Parathyroid adenoma (tissue), 2 donors: ENCODE measurements around the gene LANCL1.
"Not testable (repeated sequence)": the region's sequence is repeated elsewhere in the genome, so short reads cannot be mapped to it uniquely, and the experiment has no call there.

Source experiments
- H2AFZ ChIP-seq: fragments of 300-600 bp; sonication (generic); one replicate; pipeline ENCODE4 v1.7.0; 2017; ENCODE audit warnings: antibody characterized with exemption, mild to moderate bottlenecking
- H3K27ac ChIP-seq: fragments of 300-600 bp; sonication (generic); one replicate; pipeline ENCODE4 v1.7.0; 2017
- H3K27me3 ChIP-seq: fragments of 300-600 bp; sonication (generic); one replicate; pipeline ENCODE4 v1.7.0; 2017; ENCODE audit warnings: low read length; ENCODE audit not compliant: control insufficient read depth, insufficient read depth
- H3K36me3 ChIP-seq: fragments of 300-600 bp; sonication (generic); one replicate; pipeline ENCODE4 v1.7.0; 2017; ENCODE audit warnings: low read length; ENCODE audit not compliant: control insufficient read depth, insufficient read depth
- H3K4me1 ChIP-seq: fragments of 300-600 bp; sonication (generic); one replicate; pipeline ENCODE4 v1.7.0; 2017; ENCODE audit warnings: control low read depth
- H3K4me2 ChIP-seq: fragments of 300-600 bp; sonication (generic); one replicate; pipeline ENCODE4 v1.7.0; 2017; ENCODE audit warnings: low read length
- H3K4me3 ChIP-seq: fragments of 300-600 bp; sonication (generic); one replicate; pipeline ENCODE4 v1.7.0; 2017; ENCODE audit warnings: low read depth, low read length
- H3K79me2 ChIP-seq: fragments of 300-600 bp; sonication (generic); one replicate; pipeline ENCODE4 v1.7.0; 2017; ENCODE audit warnings: control low read depth
- H3K9ac ChIP-seq: fragments of 300-600 bp; sonication (generic); one replicate; pipeline ENCODE4 v1.7.0; 2017; ENCODE audit warnings: mild to moderate bottlenecking
- H3K9me3 ChIP-seq: fragments of 300-600 bp; sonication (generic); one replicate; pipeline ENCODE4 v1.7.0; 2017; ENCODE audit warnings: low read length; ENCODE audit not compliant: control insufficient read depth
- TF ChIP-seq, protein P1 (sequence below): fragments of 300-600 bp; sonication (generic); IDR thresholded peaks from one replicate; pipeline ENCODE4 v1.7.0; 2017; ENCODE audit warnings: antibody characterized with exemption, mild to moderate bottlenecking
- donor health status: primary hyperparathyroidism.

The LANCL1 gene

GRCh38 chr2:210454336-210454735, 22.2 kb downstream of the LANCL1 start:
- H3K27ac ChIP-seq: no peak overlapping the region
- H3K9me3 ChIP-seq: no peaks in the 10 kb centered on the region
- H3K4me1 ChIP-seq: no peaks in the 10 kb centered on the region
- H3K4me2 ChIP-seq: no peak overlapping the region
- H3K4me3 ChIP-seq: no peak overlapping the region
- no peak overlapping the region for H2AFZ ChIP-seq
- H3K27me3 ChIP-seq: no peaks in the 10 kb centered on the region
- H3K36me3 ChIP-seq: no peaks in the 10 kb centered on the region
- H3K79me2 ChIP-seq: peaks cover 3% of the 10 kb centered on the region
- no peak overlapping the region for H3K9ac ChIP-seq
- TF ChIP-seq, protein P1, sequence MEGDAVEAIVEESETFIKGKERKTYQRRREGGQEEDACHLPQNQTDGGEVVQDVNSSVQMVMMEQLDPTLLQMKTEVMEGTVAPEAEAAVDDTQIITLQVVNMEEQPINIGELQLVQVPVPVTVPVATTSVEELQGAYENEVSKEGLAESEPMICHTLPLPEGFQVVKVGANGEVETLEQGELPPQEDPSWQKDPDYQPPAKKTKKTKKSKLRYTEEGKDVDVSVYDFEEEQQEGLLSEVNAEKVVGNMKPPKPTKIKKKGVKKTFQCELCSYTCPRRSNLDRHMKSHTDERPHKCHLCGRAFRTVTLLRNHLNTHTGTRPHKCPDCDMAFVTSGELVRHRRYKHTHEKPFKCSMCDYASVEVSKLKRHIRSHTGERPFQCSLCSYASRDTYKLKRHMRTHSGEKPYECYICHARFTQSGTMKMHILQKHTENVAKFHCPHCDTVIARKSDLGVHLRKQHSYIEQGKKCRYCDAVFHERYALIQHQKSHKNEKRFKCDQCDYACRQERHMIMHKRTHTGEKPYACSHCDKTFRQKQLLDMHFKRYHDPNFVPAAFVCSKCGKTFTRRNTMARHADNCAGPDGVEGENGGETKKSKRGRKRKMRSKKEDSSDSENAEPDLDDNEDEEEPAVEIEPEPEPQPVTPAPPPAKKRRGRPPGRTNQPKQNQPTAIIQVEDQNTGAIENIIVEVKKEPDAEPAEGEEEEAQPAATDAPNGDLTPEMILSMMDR: no peak

GRCh38 chr2:210452194-210452593, 24.4 kb downstream of the LANCL1 start:
- no peaks in the 10 kb centered on the region for H3K4me1 ChIP-seq

DNA sequence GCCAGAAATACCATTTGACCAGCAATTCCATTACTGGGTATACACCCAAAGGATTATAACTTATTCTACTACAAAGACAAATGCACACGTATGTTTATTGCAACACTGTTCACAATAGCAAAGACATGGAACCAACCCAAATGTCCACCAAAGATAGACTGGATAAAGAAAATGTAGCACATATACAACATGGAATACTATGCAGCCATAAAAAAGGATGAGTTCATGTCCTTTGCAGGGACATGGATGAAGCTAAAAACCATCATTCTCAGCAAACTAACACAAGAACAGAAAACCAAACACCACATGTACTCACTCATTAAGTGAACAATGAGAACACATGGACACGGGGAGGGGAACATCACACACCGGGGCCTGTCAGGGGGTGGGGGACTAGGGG, 25.6 kb downstream of the LANCL1 start:
- not testable (repeated sequence) for H3K4me2 ChIP-seq, H3K9ac ChIP-seq, H3K36me3 ChIP-seq, H3K9me3 ChIP-seq, H3K27ac ChIP-seq, H3K4me1 ChIP-seq, H3K4me3 ChIP-seq, H3K27me3 ChIP-seq, H2AFZ ChIP-seq
- peaks cover 20% of the 10 kb centered on the region for H3K79me2 ChIP-seq

More at GRCh38 chr2:210452194-210452593, 24.4 kb downstream of the LANCL1 start:
- no peak overlapping the region for H3K27ac ChIP-seq
- H3K4me2 ChIP-seq: no peak overlapping the region
- no peaks in the 10 kb centered on the region for H3K9me3 ChIP-seq
- no peak overlapping the region for H3K4me3 ChIP-seq
- TF ChIP-seq, protein P1: no peak
- no peak overlapping the region for H3K9ac ChIP-seq
- H3K27me3 ChIP-seq: no peaks in the 10 kb centered on the region
- H3K79me2 ChIP-seq: peaks cover 15% of the 10 kb centered on the region
- H3K36me3 ChIP-seq: no peaks in the 10 kb centered on the region
- H2AFZ ChIP-seq: no peak overlapping the region

DNA sequence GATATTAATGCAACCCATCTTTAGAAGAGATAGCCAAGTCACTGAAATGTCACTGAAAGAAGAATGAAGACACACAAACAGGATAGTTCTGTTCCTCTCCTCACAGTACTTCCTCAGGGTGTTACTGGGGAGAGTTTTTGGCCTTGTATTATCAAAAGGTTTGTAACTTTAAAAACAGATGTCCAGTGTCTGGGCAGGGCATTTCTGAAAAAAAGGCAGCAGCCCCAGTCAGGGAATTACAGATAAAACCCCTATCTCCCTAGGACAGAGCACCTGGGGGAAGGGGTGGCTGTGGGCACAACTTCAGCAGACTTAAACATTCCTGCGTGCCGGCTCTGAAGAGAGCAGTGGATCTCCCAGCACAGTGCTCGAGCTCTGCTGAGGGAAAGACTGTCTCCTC, 30.8 kb downstream of the LANCL1 start:
- H2AFZ ChIP-seq: no peak overlapping the region
- TF ChIP-seq, protein P1: no peak
- H3K4me1 ChIP-seq: no peaks in the 10 kb centered on the region
- H3K27me3 ChIP-seq: no peaks in the 10 kb centered on the region
- no peak overlapping the region for H3K4me3 ChIP-seq
- H3K4me2 ChIP-seq: no peak overlapping the region
- H3K27ac ChIP-seq: no peak overlapping the region
- peaks cover 25% of the 10 kb centered on the region for H3K79me2 ChIP-seq
- no peaks in the 10 kb centered on the region for H3K9me3 ChIP-seq
- H3K36me3 ChIP-seq: no peaks in the 10 kb centered on the region
- H3K9ac ChIP-seq: no peak overlapping the region

GRCh38 chr2:210445116-210445707, 31.3 kb downstream of the LANCL1 start:
- Histone ChIP-seq H3K4me3 (no peak overlapping the region), H3K9me3 (no peaks in the 10 kb centered on the region), H3K4me2 (no peak overlapping the region), H3K4me1 (no peaks in the 10 kb centered on the region), H3K27me3 (no peaks in the 10 kb centered on the region), H3K79me2 (peaks cover 25% of the 10 kb centered on the region), H2AFZ (no peak overlapping the region), H3K36me3 (no peaks in the 10 kb centered on the region), H3K9ac (no peak overlapping the region), H3K27ac (no peak overlapping the region)
- TF ChIP-seq, protein P1: peak; percentile 71
